H9 (cell line): ENCODE data around the gene APLF. TPM values are rescaled to one million over a fixed set of nuclear protein-coding genes. Genes with fewer than 3 reads are reported as not detected.

ENCODE experiments used
- DNase-seq: peaks from one replicate; pipeline ENCODE4 v3.0.0-alpha.2; 2017
- H2AFZ ChIP-seq: one replicate; pipeline ENCODE4 v1.6.1; 2013; ENCODE audit warnings: mild to moderate bottlenecking, low read length, control low read depth, moderate library complexity
- H2AK5ac ChIP-seq: 2 replicates; pipeline ENCODE4 v1.6.1; 2013; ENCODE audit warnings: low read length, control low read depth, mixed read lengths; ENCODE audit not compliant: insufficient read length
- H2BK120ac ChIP-seq: one replicate; pipeline ENCODE4 v1.6.1; 2013; ENCODE audit warnings: low read depth, mild to moderate bottlenecking, low read length, control low read depth, inconsistent platforms; ENCODE audit not compliant: poor library complexity, severe bottlenecking
- H2BK12ac ChIP-seq: 2 replicates; pipeline ENCODE4 v1.6.1; 2013; ENCODE audit warnings: low read length, control low read depth, mixed read lengths, low read depth; ENCODE audit not compliant: insufficient read length
- H2BK15ac ChIP-seq: 2 replicates; pipeline ENCODE4 v1.6.1; 2013; ENCODE audit warnings: low read depth, low read length, control low read depth
- H2BK20ac ChIP-seq: one replicate; pipeline ENCODE4 v1.6.1; 2013; ENCODE audit warnings: low read depth, mild to moderate bottlenecking, low read length, control low read depth, inconsistent platforms; ENCODE audit not compliant: poor library complexity, severe bottlenecking
- H2BK5ac ChIP-seq: 2 replicates; pipeline ENCODE4 v1.6.1; 2013; ENCODE audit warnings: low read length, control low read depth, mixed read lengths; ENCODE audit not compliant: insufficient read length
- H3K14ac ChIP-seq: 2 replicates; pipeline ENCODE4 v1.6.1; 2013; ENCODE audit warnings: low read length, control low read depth; ENCODE audit not compliant: insufficient read depth
- H3K18ac ChIP-seq: 2 replicates; pipeline ENCODE4 v1.6.1; 2013; ENCODE audit warnings: low read depth, mild to moderate bottlenecking, mixed read lengths, low read length, control low read depth; ENCODE audit not compliant: insufficient read length
- H3K23ac ChIP-seq: 2 replicates; pipeline ENCODE4 v1.6.1; 2013; ENCODE audit warnings: low read length, control low read depth, mixed read lengths, low read depth; ENCODE audit not compliant: insufficient read length
- H3K23me2 ChIP-seq: 2 replicates; pipeline ENCODE4 v1.6.1; 2013; ENCODE audit warnings: low read depth, mild to moderate bottlenecking, mixed read lengths, low read length, control low read depth; ENCODE audit not compliant: insufficient read length, poor library complexity, severe bottlenecking
- H3K27ac ChIP-seq: 2 replicates; pipeline ENCODE4 v1.5.1; 2013; ENCODE audit warnings: low read length, control low read depth, mixed read lengths, low read depth; ENCODE audit not compliant: insufficient read length
- H3K27me3 ChIP-seq: 2 replicates; pipeline ENCODE4 v1.6.1; 2013; ENCODE audit warnings: low read length, control low read depth, inconsistent platforms; ENCODE audit not compliant: insufficient read depth
- H3K4ac ChIP-seq: 2 replicates; pipeline ENCODE4 v1.6.1; 2013; ENCODE audit warnings: low read depth, mild to moderate bottlenecking, control low read depth, inconsistent platforms, low read length, moderate library complexity
- H3K4me1 ChIP-seq: 2 replicates; pipeline ENCODE4 v1.6.1; 2013; ENCODE audit warnings: low read length, control low read depth, inconsistent platforms; ENCODE audit not compliant: insufficient read depth
- H3K4me2 ChIP-seq: 2 replicates; pipeline ENCODE4 v1.6.1; 2013; ENCODE audit warnings: low read length, control low read depth, mixed read lengths; ENCODE audit not compliant: insufficient read length, insufficient read depth
- H3K56ac ChIP-seq: 2 replicates; pipeline ENCODE4 v1.6.1; 2013; ENCODE audit warnings: low read depth, mild to moderate bottlenecking, mixed read lengths, low read length, control low read depth; ENCODE audit not compliant: insufficient read length
- H3K79me1 ChIP-seq: 2 replicates; pipeline ENCODE4 v1.6.1; 2013; ENCODE audit warnings: low read depth, mild to moderate bottlenecking, moderate library complexity, low read length, control low read depth, inconsistent platforms; ENCODE audit not compliant: insufficient read depth, poor library complexity, severe bottlenecking
- H3K79me2 ChIP-seq: 2 replicates; pipeline ENCODE4 v1.6.1; 2013; ENCODE audit warnings: low read length, control low read depth, inconsistent platforms; ENCODE audit not compliant: insufficient read depth
- H3K9ac ChIP-seq: 2 replicates; pipeline ENCODE4 v1.6.1; 2013; ENCODE audit warnings: low read length, control low read depth, mixed read lengths; ENCODE audit not compliant: insufficient read length; ENCODE audit errors: extremely low read depth
- H3K9me3 ChIP-seq: one replicate; pipeline ENCODE4 v1.6.1; 2013; ENCODE audit warnings: low read depth, low read length, inconsistent platforms; ENCODE audit not compliant: control insufficient read depth
- H3T11ph ChIP-seq: one replicate; pipeline ENCODE4 v1.6.1; 2013; ENCODE audit warnings: mild to moderate bottlenecking, low read length, control low read depth, inconsistent platforms
- H4K20me1 ChIP-seq: one replicate; pipeline ENCODE4 v1.6.1; 2013; ENCODE audit not compliant: control insufficient read depth, insufficient read length, insufficient read depth
- H4K5ac ChIP-seq: 2 replicates; pipeline ENCODE4 v1.6.1; 2013; ENCODE audit warnings: low read depth, mild to moderate bottlenecking, mixed read lengths, low read length, control low read depth; ENCODE audit not compliant: insufficient read length
- H4K8ac ChIP-seq: replicated peaks from 2 replicates; pipeline ENCODE4 v1.6.1; 2013; ENCODE audit warnings: low read length, control low read depth, mixed read lengths, low read depth; ENCODE audit not compliant: insufficient read length
- H4K91ac ChIP-seq: 2 replicates; pipeline ENCODE4 v1.6.1; 2013; ENCODE audit warnings: low read depth, mild to moderate bottlenecking, moderate library complexity, mixed read lengths, low read length, control low read depth; ENCODE audit not compliant: insufficient read length
- H3K27ac Mint-ChIP-seq, 3 experiments: 2 replicates in 2 of 3; 3 replicates in 1 of 3; pipeline ENCODE4 v1.8.0; 2020 to 2021; ENCODE audit warnings: mixed read lengths in 3 of 3, mild to moderate bottlenecking in 1 of 3, moderate library complexity in 1 of 3
- H3K27me3 Mint-ChIP-seq: 2 replicates; pipeline ENCODE4 v1.8.0; 2021; ENCODE audit warnings: low read depth, mild to moderate bottlenecking, moderate library complexity, mixed read lengths
- H3K36me3 Mint-ChIP-seq, 3 experiments: 2 replicates in 2 of 3; 3 replicates in 1 of 3; pipeline ENCODE4 v1.8.0; 2020 to 2021; ENCODE audit warnings: low read depth in 3 of 3, mixed read lengths in 3 of 3; ENCODE audit not compliant: insufficient read depth in 1 of 3
- H3K4me1 Mint-ChIP-seq, 2 experiments: 2 replicates each; pipeline ENCODE4 v1.8.0; 2020; ENCODE audit warnings: mixed read lengths in 2 of 2
- H3K4me3 Mint-ChIP-seq, 2 experiments: 2 replicates in 1 of 2; 3 replicates in 1 of 2; pipeline ENCODE4 v1.8.0; 2020 to 2021; ENCODE audit warnings: mild to moderate bottlenecking in 2 of 2, mixed read lengths in 2 of 2, moderate library complexity in 1 of 2
- H3K9me3 Mint-ChIP-seq, 2 experiments: 2 replicates in 1 of 2; 3 replicates in 1 of 2; pipeline ENCODE4 v1.8.0; 2020; ENCODE audit warnings: mild to moderate bottlenecking in 2 of 2, mixed read lengths in 2 of 2, moderate library complexity in 1 of 2
- WGBS: extraction: QIAGEN DNeasy Blood & Tissue Kit; methylation state at CpG from one replicate; pipeline ENCODE4 v1.1.7; 2013; ENCODE audit warnings: missing lambda C conversion rate, low lambda C conversion rate, mixed read lengths; ENCODE audit not compliant: insufficient read length; ENCODE audit errors: extremely low coverage; 5-methylcytosine and 5-hydroxymethylcytosine counted together
- total RNA-seq: library from RNA; stranded (reverse); gene quantifications from 2 replicates; pipeline ENCODE4 v1.2.1, GENCODE V29; 2021
- TF ChIP-seq, protein P1 (sequence below): fragments of 200-600 bp; sonication (generic); conservative IDR thresholded peaks from 3 replicates; pipeline ENCODE4 v1.8.0; 2021; ENCODE audit warnings: antibody characterized with exemption, mild to moderate bottlenecking

Gene APLF
- total RNA-seq, 1 experiment from 2014 or later, result 3.7 TPM

DNA sequence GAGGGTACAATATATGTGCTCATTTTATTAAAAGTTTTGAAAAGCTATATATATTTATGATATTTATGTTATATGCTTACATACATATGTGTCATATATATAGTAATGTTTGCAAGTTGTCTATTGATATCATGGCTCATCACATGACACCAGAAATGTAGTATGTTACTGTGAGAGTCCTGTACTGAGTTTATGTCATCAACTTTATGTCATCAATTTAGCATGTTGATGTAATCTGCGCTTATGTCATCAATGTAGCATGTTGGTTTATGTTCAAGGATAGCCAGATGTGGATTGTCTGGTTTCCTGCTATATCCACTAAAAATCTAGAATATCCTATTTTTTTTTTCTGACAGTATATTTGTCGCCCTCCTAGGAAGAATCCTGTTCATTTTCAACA lies 77.4 kb downstream of the APLF start:
- no peak overlapping the region for H3K4me3 Mint-ChIP-seq
- Histone ChIP-seq H3K79me1 (no peaks in the 10 kb centered on the region), H3K4ac (no peak overlapping the region), H3K23ac (no peak overlapping the region), H4K91ac (no peak overlapping the region), H3K14ac (no peak overlapping the region), H3K4me1 (no peaks in the 10 kb centered on the region), H2AFZ (no peak overlapping the region), H3K4me2 (no peak overlapping the region), H3K27me3 (no peaks in the 10 kb centered on the region), H3K9ac (no peak overlapping the region), H3K9me3 (no peaks in the 10 kb centered on the region), H3K18ac (no peak overlapping the region), H4K20me1 (no peaks in the 10 kb centered on the region), H3T11ph (no peak overlapping the region), H4K8ac (no peak overlapping the region), H3K56ac (no peak overlapping the region), H3K27ac (no peak overlapping the region), H3K23me2 (no peaks in the 10 kb centered on the region), H3K79me2 (no peaks in the 10 kb centered on the region), H2BK5ac (no peak overlapping the region), H2BK20ac (no peak overlapping the region), H2BK12ac (no peak overlapping the region), H2AK5ac (no peak overlapping the region), H4K5ac (no peak overlapping the region), H2BK120ac (no peak overlapping the region), H2BK15ac (no peak overlapping the region)
- H3K27me3 Mint-ChIP-seq, result no peaks in the 10 kb centered on the region
- H3K36me3 Mint-ChIP-seq, result no peaks in the 10 kb centered on the region
- H3K4me1 Mint-ChIP-seq, result no peaks in the 10 kb centered on the region
- H3K27ac Mint-ChIP-seq, result no peak overlapping the region
- TF ChIP-seq, protein P1, sequence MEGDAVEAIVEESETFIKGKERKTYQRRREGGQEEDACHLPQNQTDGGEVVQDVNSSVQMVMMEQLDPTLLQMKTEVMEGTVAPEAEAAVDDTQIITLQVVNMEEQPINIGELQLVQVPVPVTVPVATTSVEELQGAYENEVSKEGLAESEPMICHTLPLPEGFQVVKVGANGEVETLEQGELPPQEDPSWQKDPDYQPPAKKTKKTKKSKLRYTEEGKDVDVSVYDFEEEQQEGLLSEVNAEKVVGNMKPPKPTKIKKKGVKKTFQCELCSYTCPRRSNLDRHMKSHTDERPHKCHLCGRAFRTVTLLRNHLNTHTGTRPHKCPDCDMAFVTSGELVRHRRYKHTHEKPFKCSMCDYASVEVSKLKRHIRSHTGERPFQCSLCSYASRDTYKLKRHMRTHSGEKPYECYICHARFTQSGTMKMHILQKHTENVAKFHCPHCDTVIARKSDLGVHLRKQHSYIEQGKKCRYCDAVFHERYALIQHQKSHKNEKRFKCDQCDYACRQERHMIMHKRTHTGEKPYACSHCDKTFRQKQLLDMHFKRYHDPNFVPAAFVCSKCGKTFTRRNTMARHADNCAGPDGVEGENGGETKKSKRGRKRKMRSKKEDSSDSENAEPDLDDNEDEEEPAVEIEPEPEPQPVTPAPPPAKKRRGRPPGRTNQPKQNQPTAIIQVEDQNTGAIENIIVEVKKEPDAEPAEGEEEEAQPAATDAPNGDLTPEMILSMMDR, result no peak
- no CpG with 5 or more reads among the region's 2 CpGs for WGBS
- H3K9me3 Mint-ChIP-seq, result no peaks in the 10 kb centered on the region; a peak in 1 of 5 replicates
- no peak for DNase-seq
